Cardiac septum (tissue), 1 donor: ENCODE measurements around the gene SCGB1C1. TPM values are rescaled to one million over a fixed set of nuclear protein-coding genes. Genes with fewer than 3 reads are reported as not detected.
"Not testable (repeated sequence)": the region's sequence is repeated elsewhere in the genome, so short reads cannot be mapped to it uniquely, and the experiment has no call there.

Experiments
- DNase-seq: peaks from one replicate; pipeline ENCODE4 v3.0.0-alpha.2; 2020; ENCODE audit warnings: low spot score
- intact Hi-C: fragments of 100-400 bp; cut with DNase I; formaldehyde crosslinking; loops from one replicate; pipeline ENCODE4 v1.14.0; 2022
- total RNA-seq: library from RNA; stranded (reverse); fragmentation: NEBNext Ultra II Directional; extraction: Animal tissue kit (Norgen Biotek cat#: 25700); gene quantifications from one replicate; pipeline ENCODE4 v1.2.1, GENCODE V29; 2021
- donor health status: DM: no; HTN: no; CAD: no.

Gene SCGB1C1
- total RNA-seq, 1 donor from 2014 or later: not detected

DNA sequence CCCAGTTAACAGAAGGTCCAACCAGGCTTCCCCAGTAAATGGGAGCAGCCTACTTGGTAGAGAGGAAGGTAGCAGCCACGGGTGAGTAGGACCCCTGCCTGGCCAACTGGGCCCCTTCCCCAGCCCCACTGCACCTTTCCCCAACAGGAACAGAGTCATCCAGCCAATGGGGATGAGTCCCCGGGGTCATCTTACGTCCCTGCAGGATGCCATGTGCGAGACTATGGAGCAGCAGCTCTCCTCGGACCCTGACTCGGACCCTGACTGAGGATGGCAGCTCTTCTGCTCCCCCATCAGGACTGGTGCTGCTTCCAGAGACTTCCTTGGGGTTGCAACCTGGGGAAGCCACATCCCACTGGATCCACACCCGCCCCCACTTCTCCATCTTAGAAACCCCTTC is 21.2 kb downstream of the SCGB1C1 start:
- DNase-seq: peak; percentile 38
- intact Hi-C loops: no loop called here

DNA sequence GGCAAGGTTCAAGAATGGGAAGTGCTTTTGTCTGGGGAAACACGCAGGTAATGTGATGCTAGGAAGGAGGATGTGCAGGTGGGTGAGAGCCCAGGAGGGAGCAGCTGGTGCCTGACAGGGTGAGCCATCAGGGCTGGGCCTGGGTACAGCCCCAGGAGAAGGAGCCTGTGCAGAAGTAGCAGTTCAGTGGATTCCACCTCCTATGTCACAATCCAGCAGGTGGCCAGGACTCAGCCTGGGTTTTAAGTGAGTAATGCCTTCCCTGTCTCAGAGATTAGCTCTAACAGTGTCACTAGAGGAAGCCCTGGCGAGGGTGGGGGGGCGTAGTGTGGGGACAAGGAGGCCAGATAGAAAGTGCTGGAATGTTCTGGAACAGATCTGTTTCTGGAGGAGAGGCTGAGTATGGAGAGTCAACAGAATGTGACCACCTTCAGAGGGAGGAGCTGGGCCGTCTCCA is 22.7 kb downstream of the SCGB1C1 start:
- DNase-seq: peak; percentile 53
- intact Hi-C loops: no loop called here

DNA sequence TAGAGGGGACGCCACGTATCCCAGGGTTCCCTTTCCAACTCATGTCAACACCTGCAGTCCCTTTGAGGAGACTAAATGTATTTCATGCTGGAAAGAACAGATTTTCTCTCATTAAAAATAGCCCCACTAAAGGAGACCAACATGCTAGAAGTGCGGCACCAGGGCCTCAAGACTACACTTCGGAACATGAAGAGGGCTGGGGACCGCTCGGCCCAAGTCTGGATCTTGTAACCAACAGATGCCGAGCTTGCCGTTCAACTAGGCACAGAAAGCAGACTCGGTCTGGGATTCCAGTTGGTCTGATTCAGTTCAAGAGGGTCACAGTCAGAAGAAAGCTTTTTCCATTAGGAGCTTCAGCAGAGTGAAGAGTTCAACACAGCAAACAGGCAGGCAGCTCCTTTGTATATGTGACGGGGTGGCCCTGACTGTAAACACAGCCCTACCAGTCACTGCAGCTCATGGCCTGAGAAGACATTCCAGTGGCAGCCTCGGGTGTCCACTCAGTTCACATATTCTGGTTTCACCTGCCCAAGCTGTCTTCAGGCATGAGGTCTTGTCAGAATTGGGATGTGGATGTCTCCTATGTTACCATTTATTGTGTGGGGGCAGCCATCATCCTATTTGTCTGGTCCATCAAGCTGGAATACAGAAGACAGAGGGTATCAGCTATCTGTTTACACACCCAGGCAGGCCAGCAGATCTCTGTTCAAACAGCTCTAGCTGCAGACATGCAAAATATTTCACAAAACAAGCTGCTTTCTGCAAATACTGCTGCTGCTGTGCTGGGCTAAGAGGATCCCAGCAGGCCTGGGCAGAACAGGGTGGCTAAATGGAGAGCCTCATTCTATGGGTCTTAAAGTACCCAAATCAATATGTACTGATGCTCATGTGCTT is 23.4 kb downstream of the SCGB1C1 start:
- intact Hi-C loops: no loop called here

DNA sequence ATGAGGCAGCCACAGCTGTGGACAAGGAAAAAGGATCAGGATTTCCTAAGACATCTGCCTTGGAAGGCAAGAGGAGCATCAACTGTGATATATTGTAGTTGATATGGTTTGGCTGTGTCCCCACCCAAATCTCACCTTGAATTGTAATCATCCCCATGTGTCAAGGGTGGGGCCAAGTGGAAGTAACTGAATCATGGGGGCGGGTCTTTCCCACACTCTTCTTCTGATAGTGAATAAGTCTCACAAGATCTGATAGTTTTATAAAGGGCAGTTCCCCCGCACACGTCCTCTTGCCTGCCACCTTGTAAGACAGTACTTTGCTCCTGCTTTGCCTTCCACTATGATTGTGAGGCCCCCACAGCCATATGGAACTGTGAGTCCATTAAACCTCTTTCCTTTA is 24.8 kb downstream of the SCGB1C1 start:
- intact Hi-C loops: no loop called here
- DNase-seq: no peak

More for the DNA sequence above, 23.4 kb downstream of the SCGB1C1 start:
- DNase-seq: peak; percentile 20

DNA sequence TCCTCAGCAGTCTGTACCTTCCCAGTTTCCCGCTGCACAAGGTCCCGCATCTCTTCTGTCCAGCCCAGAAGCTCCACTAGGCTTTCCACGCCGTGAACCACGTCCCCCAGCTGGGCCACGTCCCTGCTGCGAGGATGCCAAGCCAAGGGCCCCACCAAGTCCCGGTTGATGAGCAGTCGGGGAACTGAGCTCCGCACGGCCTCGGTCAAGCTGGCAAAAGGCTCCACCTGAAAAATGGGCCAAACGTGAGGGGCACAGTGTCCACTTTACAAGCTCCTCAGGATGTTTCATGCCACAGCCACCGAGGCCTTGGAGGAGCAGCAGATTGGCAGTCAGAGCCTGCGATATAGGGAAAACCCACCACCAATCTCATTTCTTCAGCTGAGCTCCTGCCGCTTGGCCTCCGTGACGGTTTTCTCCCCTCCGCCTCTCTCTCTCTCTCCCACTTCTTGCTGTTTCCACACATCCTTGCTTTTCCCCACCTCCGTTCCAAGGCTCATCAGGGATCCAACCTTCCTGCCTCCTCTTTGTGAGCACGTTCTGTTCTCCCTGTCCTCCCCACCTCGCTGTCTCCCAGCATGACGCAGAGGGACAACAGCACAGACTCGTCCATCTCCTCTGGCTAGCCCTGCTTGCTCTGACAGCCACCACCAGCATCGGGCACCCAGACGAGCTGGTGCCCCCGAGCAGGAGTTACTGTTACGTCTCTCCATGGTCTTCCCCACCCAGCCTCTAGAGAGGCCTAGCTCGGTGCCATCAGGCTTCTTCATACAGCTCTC is 26.1 kb downstream of the SCGB1C1 start:
- intact Hi-C loops: no loop called here

DNA sequence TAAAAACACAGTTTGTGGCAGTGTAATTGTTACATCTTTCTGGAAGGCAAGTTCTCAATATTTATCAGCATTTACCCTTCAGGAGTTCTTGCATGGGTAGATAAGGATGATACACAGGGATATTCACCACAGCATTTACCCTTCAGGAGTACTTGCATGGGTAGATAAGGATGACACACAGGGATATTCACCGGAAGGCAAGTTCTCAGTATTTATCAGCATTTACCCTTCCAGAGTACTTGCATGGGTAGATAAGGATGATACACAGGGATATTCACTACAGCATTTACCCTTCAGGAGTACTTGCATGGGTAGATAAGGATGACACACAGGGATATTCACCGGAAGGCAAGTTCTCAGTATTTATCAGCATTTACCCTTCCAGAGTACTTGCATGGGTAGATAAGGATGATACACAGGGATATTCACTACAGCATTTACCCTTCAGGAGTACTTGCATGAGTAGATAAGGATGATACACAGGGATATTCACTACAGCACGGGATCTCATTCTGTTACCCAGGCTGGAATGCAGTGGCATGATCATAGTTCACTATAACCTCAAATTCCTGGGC is 27.9 kb downstream of the SCGB1C1 start:
- intact Hi-C loops: not testable (repeated sequence)

More for the DNA sequence above, 26.1 kb downstream of the SCGB1C1 start:
- peak; percentile 50 for DNase-seq

DNA sequence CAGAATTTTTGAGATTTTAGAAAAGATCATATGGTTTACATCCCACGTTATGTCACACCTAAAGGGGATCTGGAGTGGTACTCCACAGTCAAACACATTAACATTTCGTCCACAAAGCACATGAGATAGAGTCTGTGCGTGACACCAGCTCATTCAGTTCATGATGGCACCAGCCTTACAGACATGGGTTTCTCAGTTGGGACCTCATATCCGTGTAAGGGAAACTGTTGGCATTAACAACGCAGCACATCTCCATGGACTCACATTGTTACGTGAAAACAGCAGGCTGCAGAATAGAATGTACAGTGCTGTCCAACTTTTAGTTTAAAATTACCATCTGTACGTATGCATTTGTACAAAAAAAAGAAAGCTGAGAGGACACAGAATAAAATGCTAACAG is 28.7 kb downstream of the SCGB1C1 start:
- DNase-seq: no peak
- intact Hi-C loops: no loop called here

More for the DNA sequence above, 27.9 kb downstream of the SCGB1C1 start:
- DNase-seq: not testable (repeated sequence)

DNA sequence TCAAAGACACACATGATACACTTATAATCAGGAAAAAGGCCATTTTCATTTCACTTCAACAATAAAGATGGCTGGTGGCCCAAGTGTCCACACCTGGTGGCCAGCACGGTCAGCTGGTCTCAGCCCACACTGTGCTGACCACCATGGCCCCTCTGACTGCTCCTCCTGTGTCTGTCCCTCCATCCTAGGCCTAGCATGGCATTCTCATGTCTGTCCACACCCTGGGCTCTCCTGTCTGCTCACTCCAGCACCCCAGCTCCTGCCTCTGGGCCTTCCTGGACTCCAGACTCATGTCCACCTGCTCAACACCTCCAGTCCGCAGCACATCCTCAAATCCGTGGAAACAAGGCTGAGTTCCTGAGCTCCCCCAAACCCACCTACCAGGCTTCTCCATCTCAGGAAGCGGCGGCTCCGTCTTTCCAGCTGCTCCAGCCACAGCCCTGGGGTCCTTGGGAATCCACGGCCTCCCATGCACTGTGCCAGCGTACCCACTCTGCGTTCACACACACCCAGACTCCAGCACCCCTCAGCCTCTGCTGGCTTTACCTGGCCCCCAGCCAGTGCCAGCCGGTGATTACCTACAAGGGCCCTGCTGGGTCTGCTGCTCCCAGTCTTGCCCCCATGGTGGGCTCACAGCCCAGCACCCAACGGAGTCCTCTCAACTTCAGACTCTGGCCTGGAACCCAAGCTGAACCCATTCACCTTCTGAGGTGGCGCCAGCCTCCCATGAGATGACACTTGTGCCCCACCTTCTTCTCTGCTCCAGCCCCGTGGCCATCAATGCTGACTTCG is 29.3 kb downstream of the SCGB1C1 start:
- peak; percentile 67 for DNase-seq
- intact Hi-C loops: no loop called here

DNA sequence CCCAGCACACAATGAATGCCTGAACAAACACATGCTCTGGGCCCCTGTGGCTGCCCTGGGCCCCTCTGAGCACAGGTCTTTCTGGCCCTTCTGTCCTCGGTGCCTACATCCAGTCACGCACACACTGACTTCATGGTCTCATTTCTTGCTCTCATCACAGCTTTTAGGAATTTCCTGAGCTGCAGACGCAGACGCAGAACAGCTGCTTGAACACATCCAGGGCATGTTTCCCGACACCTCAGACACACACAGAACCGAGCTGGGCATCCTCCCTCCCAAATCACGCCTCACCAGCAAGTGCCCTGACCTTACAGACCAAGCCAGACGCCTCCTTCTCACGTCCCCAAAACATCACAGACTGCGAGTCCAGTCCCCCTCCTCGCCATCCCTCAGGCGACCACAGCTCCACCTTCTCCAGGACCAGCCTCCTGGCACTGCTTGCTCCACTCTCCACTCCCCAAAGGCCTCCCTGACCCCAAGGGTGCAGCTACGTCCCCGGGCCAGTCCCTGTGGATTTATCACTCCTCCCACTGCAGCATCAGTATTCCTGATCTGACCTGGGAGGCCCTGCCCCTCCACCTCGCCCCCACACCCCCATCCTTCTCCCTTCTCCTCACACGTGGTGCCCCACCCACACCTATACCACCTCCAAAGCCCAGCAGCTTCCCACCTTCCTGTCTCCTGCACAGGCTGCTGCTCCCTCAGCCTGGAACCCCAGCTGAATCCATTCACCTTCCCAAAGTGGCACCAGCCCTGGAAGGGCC is 30.3 kb downstream of the SCGB1C1 start:
- intact Hi-C loops: no loop called here
- DNase-seq: no peak

DNA sequence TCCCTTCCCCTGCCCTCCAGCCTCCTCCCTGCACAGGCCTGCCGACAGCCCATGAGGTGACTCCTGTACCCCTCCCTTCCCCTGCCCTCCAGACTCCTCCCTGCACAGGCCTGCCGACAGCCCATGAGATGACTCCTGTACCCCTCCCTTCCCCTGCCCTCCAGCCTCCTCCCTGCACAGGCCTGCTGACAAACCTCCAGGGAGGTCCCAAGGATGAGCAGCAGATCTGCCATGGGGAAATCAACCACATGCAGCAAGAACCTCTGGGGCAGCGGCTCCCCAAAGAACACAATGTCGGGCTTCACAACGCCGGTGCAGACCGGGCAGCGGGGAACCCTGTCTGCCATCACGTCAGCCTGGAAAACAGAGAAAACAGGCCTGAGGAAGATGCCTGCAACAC is 31.0 kb downstream of the SCGB1C1 start:
- intact Hi-C loops: no loop called here
- DNase-seq: no peak

DNA sequence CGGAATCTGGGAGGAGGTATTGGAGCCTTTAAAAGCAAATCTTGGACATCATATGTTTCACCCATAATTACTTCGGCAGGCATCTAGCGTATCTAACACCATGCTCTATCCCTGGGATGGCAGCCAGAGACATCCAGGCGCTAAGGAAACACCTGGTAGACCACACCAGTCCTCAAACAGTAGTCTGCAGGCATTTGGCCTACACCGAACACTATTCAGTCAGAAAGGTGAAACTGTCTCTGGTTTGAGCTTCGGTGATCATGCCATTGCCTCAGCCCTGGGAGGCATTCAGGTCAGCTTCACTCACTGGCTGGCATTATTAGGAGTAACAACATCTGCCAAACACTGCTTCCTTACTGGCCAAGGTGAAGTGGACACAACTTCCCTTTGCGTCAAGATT is 31.5 kb downstream of the SCGB1C1 start:
- intact Hi-C loops: no loop called here
- no peak for DNase-seq

DNA sequence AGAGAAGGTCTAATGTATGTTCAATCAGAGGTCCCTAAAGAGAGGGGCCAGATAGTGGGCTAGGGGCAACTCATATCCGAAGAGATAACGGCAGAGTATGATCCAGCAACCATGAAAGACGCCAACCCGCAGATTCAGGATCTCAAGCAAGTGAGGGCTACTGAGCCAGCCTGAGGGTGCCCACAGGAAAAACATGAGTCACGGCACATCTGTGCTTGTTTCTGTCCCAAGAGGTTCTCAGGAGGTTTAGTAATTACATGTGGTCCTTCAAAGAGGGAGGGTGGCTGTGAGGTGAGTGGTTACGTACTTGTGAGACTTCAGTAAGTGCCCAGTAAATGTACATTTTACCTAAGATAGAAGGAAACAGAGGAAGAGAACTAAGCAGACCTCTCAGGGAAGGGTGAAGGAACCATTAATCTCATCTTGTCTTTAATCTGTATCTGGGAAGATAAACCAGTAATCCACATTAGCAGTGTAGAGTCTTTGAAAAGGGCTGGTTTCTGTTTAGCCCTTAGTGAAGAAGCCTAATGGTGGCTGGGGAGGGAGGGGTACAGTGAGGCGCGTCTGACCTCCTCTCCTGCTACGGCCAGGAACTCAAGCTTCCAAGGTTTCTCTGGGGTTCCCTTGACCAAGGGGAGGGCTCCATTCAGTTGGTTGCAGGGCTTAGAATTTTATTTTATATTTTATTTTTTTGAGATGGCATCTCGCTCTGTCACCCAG is 33.0 kb downstream of the SCGB1C1 start:
- no peak for DNase-seq

DNA sequence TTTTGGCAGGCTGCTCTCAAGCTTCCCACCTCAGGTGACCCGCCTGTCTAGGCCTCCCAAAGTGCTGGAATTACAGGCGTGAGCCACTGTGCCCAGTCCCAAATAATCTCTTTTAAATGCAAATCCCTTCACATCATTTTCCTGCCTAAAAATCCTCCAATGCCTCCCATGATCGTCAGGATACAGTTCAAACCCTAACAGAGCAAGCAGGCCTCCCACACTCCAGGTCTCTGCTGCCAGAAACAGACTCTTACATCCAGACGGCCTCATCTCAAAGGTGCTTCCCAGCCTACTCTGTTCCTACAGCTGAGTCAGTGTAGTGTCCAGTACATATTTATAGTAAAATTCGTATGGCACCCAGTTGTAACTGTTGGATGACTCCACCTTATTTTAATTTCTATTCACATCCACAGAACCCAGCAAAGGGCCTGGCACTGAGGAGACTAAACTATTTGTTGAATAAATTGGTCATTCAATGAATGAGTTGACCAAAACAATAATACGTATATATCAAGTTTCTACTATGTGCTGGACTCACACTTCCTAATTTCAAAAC is 35.0 kb downstream of the SCGB1C1 start:
- intact Hi-C loops: no loop called here
- no peak for DNase-seq

More for the DNA sequence above, 33.0 kb downstream of the SCGB1C1 start:
- intact Hi-C loops: no loop called here

DNA sequence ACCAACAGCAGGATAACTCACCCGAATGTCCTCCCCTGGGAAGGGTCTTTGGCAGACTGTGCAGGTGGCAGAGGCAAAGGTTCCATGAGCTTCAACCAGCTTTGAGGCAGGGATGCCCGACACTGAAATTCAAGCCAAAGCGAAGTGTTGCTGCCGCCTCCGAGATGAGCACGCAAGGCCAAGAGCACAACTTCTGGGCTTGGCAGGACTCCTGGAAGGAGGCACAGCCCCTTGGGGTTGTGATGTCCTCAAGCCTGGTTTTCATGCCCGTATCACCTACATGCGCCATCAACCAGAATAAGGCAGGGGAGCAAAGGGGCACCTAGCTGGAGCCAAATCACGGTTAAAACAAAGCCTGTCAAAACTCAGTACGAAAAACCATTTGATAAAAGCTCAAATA is 37.6 kb downstream of the SCGB1C1 start:
- intact Hi-C loops: loop anchor here (10.0 kb wide), 1 partner anchor 274 kb away; the partner anchor contains the start of gene RNH1
- no peak for DNase-seq

DNA sequence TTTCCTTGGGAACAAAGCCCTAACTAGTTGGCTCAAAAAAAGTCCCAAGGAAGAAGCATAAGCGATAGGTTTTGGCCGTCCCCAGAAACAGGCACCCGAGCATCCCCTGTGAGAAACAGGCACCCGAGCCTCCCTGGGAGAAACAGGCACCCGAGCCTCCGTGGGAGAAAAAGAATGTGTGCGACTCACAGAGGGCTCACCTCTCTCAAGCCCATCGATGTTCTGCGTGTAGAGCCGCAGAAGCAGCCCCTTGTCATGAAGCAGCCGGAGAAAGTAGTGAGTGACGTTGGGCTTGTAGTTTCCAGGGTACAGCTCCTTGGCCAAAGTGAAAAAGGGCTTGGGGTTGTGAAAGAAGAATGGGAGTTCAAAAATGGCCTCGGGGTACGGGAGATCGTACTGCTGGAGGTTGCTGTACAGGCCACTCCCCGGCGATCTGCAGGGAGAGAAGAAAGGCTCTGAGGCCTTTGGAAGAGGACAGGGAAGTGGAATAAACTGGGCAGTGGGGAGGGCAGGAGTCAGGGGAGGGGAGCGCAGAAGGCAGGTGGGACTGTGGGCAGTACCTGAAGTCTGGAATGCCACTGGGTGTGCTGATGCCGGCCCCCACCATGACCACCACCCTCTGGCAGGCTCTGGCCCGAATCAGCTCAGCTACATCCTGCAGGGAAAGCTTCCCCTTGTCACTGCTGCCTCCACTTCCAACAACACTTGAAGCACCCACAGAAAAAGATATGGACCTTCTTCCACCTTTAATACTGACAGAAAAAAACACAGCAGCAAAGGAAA is 40.1 kb downstream of the SCGB1C1 start:
- intact Hi-C loops: loop anchor here (10.0 kb wide), 1 partner anchor 272 kb away; the partner anchor contains the start of gene RNH1

DNA sequence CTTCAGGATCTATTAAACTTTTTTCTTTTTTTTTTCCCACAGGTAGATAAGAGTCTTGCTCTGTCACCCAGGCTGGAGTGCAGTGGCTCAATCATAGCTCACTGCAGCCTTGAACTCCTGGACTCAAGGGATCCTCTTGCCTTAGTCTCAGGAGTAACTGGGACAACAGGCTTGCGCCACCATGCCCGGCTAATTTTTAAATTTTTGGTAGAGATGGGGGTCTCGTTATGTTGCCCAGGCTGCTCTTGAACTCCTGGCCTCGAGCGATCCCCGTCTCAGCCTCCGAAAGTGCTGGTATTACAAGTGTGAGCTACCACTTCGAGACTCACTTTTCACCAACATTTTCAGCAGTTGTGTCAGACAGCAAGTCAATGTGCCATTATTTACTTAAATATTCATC is 42.3 kb downstream of the SCGB1C1 start:
- intact Hi-C loops: loop anchor here (10.0 kb wide), 1 partner anchor 270 kb away; the partner anchor contains the start of gene RNH1
- no peak for DNase-seq

More for the DNA sequence above, 40.1 kb downstream of the SCGB1C1 start:
- DNase-seq: no peak

DNA sequence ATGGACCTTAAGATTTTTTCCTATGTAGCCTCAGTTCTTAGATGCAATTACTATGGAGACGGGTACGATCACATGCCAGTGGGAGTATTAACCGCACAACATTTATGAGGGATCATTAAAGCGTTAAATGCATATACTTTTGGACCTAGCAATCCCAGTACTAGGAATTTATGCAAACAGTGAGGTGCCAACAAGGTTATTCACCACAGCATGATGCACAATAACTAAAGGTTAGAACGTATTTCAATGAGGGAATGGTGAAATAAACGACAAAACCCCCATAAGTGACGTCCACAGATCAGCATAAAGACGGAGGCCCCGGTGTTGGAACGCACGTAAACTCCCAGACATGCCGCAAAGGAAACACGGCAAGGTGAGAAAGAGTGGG is 42.7 kb downstream of the SCGB1C1 start:
- no peak for DNase-seq
- intact Hi-C loops: loop anchor here (10.0 kb wide), 1 partner anchor 269 kb away; the partner anchor contains the start of gene RNH1
